K562 (cell line): ENCODE measurements around the gene PLCE1. TPM values are rescaled to one million over a fixed set of nuclear protein-coding genes. Genes with fewer than 3 reads are reported as not detected.

Source experiments
- ATAC-seq: fragments of 200-7000 bp; cut with Tn5 transposase; 3 replicates; pipeline ENCODE4 v1.9.1; 2020; ENCODE audit warnings: moderate library complexity
- BruUV-seq: library from RNA; stranded (reverse); fragments of 400-500 nt; replicated peaks from 2 replicates; lab custom pipeline; 2021; lab: Mats Ljungman, UMichigan
- CTCF ChIA-PET: fragments of 300-600 bp; formaldehyde crosslinking; extraction: SDS; loops from one replicate; lab custom pipeline; 2021; ENCODE audit warnings: low intra/inter-chr PET ratio; lab: Yijun Ruan, JAX
- POLR2A ChIA-PET: fragments of 300-600, 350-650 bp; sonication (Branson Sonifier 250); formaldehyde crosslinking; extraction: SDS; loops from one replicate; lab custom pipeline; 2021; ENCODE audit warnings: antibody characterized with exemption, inconsistent platforms; lab: Yijun Ruan, JAX
- DNase-seq, 4 experiments: peaks; one replicate each; pipeline versions ENCODE4 v3.0.0 to v3.0.0-alpha.2; 2011 to 2018; ENCODE audit warnings: low spot score in 3 of 4, mixed read lengths in 3 of 4; ENCODE audit errors: extremely low read depth in 1 of 4
- FAIRE-seq: peaks from 2 replicates; lab custom pipeline; 2011; peaks lifted over from hg19 to GRCh38; lab: Jason Lieb, UNC
- H2AFZ ChIP-seq: 2 replicates; pipeline ENCODE4 v1.6.0; 2011; ENCODE audit warnings: low read depth, low read length, control low read depth, inconsistent platforms
- H3K27ac ChIP-seq: fragments of 200-600 bp; 3 replicates; pipeline ENCODE4 v1.8.0; 2011; ENCODE audit warnings: low read depth, mild to moderate bottlenecking, control low read depth, inconsistent platforms, low read length, moderate library complexity, mixed read lengths; ENCODE audit errors: extremely low read depth
- H3K27me3 ChIP-seq, 2 experiments: fragments of 300-600 bp in 1 of 2; 2 replicates in 1 of 2; 3 replicates in 1 of 2; pipeline versions ENCODE4 v1.6.0 to v1.8.0; 2011; ENCODE audit warnings: inconsistent platforms in 2 of 2, low read length in 2 of 2, mild to moderate bottlenecking in 1 of 2, mixed read lengths in 1 of 2, moderate library complexity in 1 of 2; ENCODE audit not compliant: control insufficient read depth in 2 of 2, insufficient read depth in 2 of 2
- H3K36me3 ChIP-seq: fragments of 300-600 bp; 3 replicates; pipeline ENCODE4 v1.8.0; 2011; ENCODE audit warnings: mild to moderate bottlenecking, low read length, inconsistent platforms; ENCODE audit not compliant: control insufficient read depth, insufficient read depth
- H3K4me1 ChIP-seq, 2 experiments: fragments of 200-600 bp in 1 of 2; replicated peaks in 1 of 2; 2 replicates in 1 of 2; 3 replicates in 1 of 2; pipeline versions ENCODE4 v1.5.1 to v1.8.0; 2011; ENCODE audit warnings: inconsistent platforms in 2 of 2, low read length in 2 of 2, mild to moderate bottlenecking in 1 of 2, mixed read lengths in 1 of 2, moderate library complexity in 1 of 2; ENCODE audit not compliant: control insufficient read depth in 2 of 2, insufficient read depth in 2 of 2
- H3K4me2 ChIP-seq: 2 replicates; pipeline ENCODE4 v1.6.1; 2011; ENCODE audit warnings: low read length, control low read depth, inconsistent platforms, mixed read lengths; ENCODE audit not compliant: insufficient read depth
- H3K4me3 ChIP-seq: fragments of 200-600 bp; sonication (generic), shearing (Covaris generic); 2 replicates; pipeline ENCODE4 v1.5.1; 2016; ENCODE audit warnings: control low read depth, inconsistent platforms
- H3K79me2 ChIP-seq: fragments of 200-600 bp; 3 replicates; pipeline ENCODE4 v1.8.0; 2011; ENCODE audit warnings: low read length, inconsistent platforms; ENCODE audit not compliant: control insufficient read depth, insufficient read depth
- H3K9ac ChIP-seq, 2 experiments: 2 replicates each; pipeline versions ENCODE4 v1.6.0 to v1.6.1; 2011; ENCODE audit warnings: low read depth in 2 of 2, low read length in 2 of 2, control low read depth in 1 of 2, inconsistent platforms in 1 of 2, mild to moderate bottlenecking in 1 of 2, mixed read lengths in 1 of 2; ENCODE audit not compliant: insufficient read depth in 1 of 2
- H3K9me1 ChIP-seq: one replicate; pipeline ENCODE4 v1.6.0; 2011; ENCODE audit warnings: inconsistent platforms, mild to moderate bottlenecking, low read length, moderate library complexity; ENCODE audit not compliant: control insufficient read depth, insufficient read depth
- H3K9me3 ChIP-seq: replicated peaks from 2 replicates; pipeline ENCODE4 v1.5.1; 2011; ENCODE audit warnings: low read depth, low read length, inconsistent platforms; ENCODE audit not compliant: control insufficient read depth, insufficient read depth
- H4K20me1 ChIP-seq: replicated peaks from 2 replicates; pipeline ENCODE4 v1.6.1; 2011; ENCODE audit warnings: low read length, inconsistent platforms, mixed read lengths; ENCODE audit not compliant: control insufficient read depth, insufficient read depth
- ARID4B ChIP-seq: sonication (generic); formaldehyde crosslinking; IDR thresholded peaks from 2 replicates; pipeline ENCODE4 v1.8.0; 2022; ENCODE audit warnings: mild to moderate bottlenecking, missing genetic modification reagents
- BRD4 ChIP-seq: fragments of 200-600 bp; sonication (generic); IDR thresholded peaks from 2 replicates; pipeline ENCODE4 v1.6.1; 2017; ENCODE audit warnings: inconsistent platforms
- FOXJ2 ChIP-seq: fragments of 200-800 bp; sonication (Bioruptor generic); IDR thresholded peaks from 2 replicates; pipeline ENCODE4 v1.6.1; 2016; ENCODE audit warnings: missing genetic modification characterization, missing compliant biosample characterization
- HDAC3 ChIP-seq: fragments of 450-650 bp; IDR thresholded peaks from 2 replicates; pipeline ENCODE4 v1.6.1; 2018; ENCODE audit warnings: borderline replicate concordance, mild to moderate bottlenecking, moderate library complexity; ENCODE audit not compliant: partially characterized antibody
- NFYB ChIP-seq: IDR thresholded peaks from 2 replicates; pipeline ENCODE4 v1.6.1; 2011; ENCODE audit warnings: mild to moderate bottlenecking, moderate library complexity; ENCODE audit not compliant: insufficient read length; ENCODE audit errors: extremely low read depth
- POLR2A ChIP-seq: fragments of 450-650 bp; conservative IDR thresholded peaks from 2 replicates; pipeline ENCODE4 v1.6.1; 2016
- TAF1 ChIP-seq: IDR thresholded peaks from 2 replicates; pipeline ENCODE4 v1.6.1; 2011; ENCODE audit warnings: mild to moderate bottlenecking, low read length, moderate library complexity; ENCODE audit not compliant: insufficient read depth, control insufficient read depth, severe bottlenecking; ENCODE audit errors: extremely low read depth
- TBP ChIP-seq: optimal IDR thresholded peaks from 2 replicates; pipeline ENCODE3; 2011; ENCODE audit warnings: low read depth, low read length, improper control_type of control experiment
- ZFX ChIP-seq: sonication (generic); formaldehyde crosslinking; IDR thresholded peaks from 2 replicates; pipeline ENCODE4 v1.8.0; 2022; ENCODE audit warnings: mild to moderate bottlenecking, missing genetic modification reagents, moderate library complexity
- ZNF274 ChIP-seq: IDR thresholded peaks from 2 replicates; pipeline ENCODE4 v1.6.1; 2011; ENCODE audit warnings: low read depth, mild to moderate bottlenecking, low read length, moderate library complexity, borderline replicate concordance
- ZNF3 ChIP-seq: fragments of 250-450 bp; sonication (Bioruptor Pico); IDR thresholded peaks from 2 replicates; pipeline ENCODE4 v1.5.0; 2021; ENCODE audit warnings: mild to moderate bottlenecking, moderate library complexity
- ZNF324 ChIP-seq: fragments of 250-450 bp; sonication (Bioruptor Pico); IDR thresholded peaks from 2 replicates; pipeline ENCODE4 v1.4.0; 2020; ENCODE audit warnings: mild to moderate bottlenecking
- ZNF384 ChIP-seq: IDR thresholded peaks from 2 replicates; pipeline ENCODE4 v1.6.1; 2012; ENCODE audit warnings: low read depth, low read length, improper control_type of control experiment
- WGBS: fragments of 100-300 bp; shearing (Covaris generic); methylation state at CpG from one replicate; pipeline ENCODE4 v1.1.6; 2016; ENCODE audit warnings: low coverage, mixed read lengths; ENCODE audit not compliant: insufficient coverage; ENCODE audit errors: missing lambda C conversion rate; 5-methylcytosine and 5-hydroxymethylcytosine counted together
- in situ Hi-C: fragments of 300-500 bp; cut with MboI; formaldehyde crosslinking; loops from 4 replicates; pipeline ENCODE4 v1.15.0; 2018; ENCODE audit warnings: inconsistent platforms, mixed read lengths
- intact Hi-C: fragments of 100-400 bp; cut with micrococcal nuclease; formaldehyde crosslinking; loops from 2 replicates; pipeline ENCODE4 v1.14.2; 2022
- polyA plus RNA-seq, 8 experiments: library from polyadenylated mRNA; depleted of rRNA in 4 of 8; stranded (reverse) in 5 of 8; unstranded in 3 of 8; fragments of >200 nt; fragmentation: Nextera tagmentation in 2 of 8; fragmentation: Illumina TruSeq in 1 of 8; extraction: Ambion mirVana in 2 of 8; extraction: Trizol in 1 of 8; gene quantifications; 2 replicates each; pipeline versions ENCODE4 v1.2.1 to v1.2.3, GENCODE V29; 2011 to 2014; ENCODE audit warnings: inconsistent platforms in 1 of 8, missing spikeins in 1 of 8
- total RNA-seq, 7 experiments: library from RNA; depleted of rRNA in 6 of 7; stranded (reverse); fragments of >200 nt in 6 of 7; fragmentation: Illumina TruSeq in 2 of 7; extraction: Trizol in 2 of 7; gene quantifications; 2 replicates each; pipeline versions ENCODE4 v1.2.1 to v1.2.3, GENCODE V29; 2011 to 2021; ENCODE audit warnings: low replicate concordance in 1 of 7
- TF ChIP-seq, protein P1 (sequence below): fragments of 450-650 bp; IDR thresholded peaks from 2 replicates; pipeline ENCODE4 v1.7.1; 2018; ENCODE audit warnings: mild to moderate bottlenecking, low read depth; ENCODE audit not compliant: partially characterized antibody
- TF ChIP-seq, protein P2 (sequence below): sonication (generic); formaldehyde crosslinking; IDR thresholded peaks from 2 replicates; pipeline ENCODE4 v1.8.1; 2023; ENCODE audit warnings: mild to moderate bottlenecking, missing genetic modification reagents

Gene PLCE1
- total and polyA plus RNA-seq, 9 of the 15 experiments (the other 6 are each of a cell fraction or from before 2014, with no cell fraction given) = under 0.01 to 0.52 (median 0.13) TPM; not detected in 5

- Histone ChIP-seq H3K4me3 (no peak overlapping the region), H4K20me1 (no peaks in the 10 kb centered on the region), H3K4me1 (no peaks in the 10 kb centered on the region), H3K79me2 (no peaks in the 10 kb centered on the region), H3K9ac (no peak overlapping the region), H3K27ac (no peak overlapping the region), H3K4me2 (no peak overlapping the region), H3K9me1 (no peaks in the 10 kb centered on the region), H3K27me3 (no peaks in the 10 kb centered on the region), H3K9me3 (no peaks in the 10 kb centered on the region), H2AFZ (no peak overlapping the region), H3K36me3 (no peaks in the 10 kb centered on the region)
- in situ Hi-C loops = no loop called here
- intact Hi-C loops = no loop called here
- POLR2A ChIA-PET = no interaction called here
- no TSS peak for BruUV-seq
- no peak for ATAC-seq
- 0% methylated on average over 2 of the region's 2 CpGs for WGBS
- no peak for FAIRE-seq
- CTCF ChIA-PET = no interaction called here
- DNase-seq = no peak
- TF ChIP-seq TAF1 = no peak
- TF ChIP-seq ZNF324 (CRISPR knock-in tag) = no peak
- TF ChIP-seq ZFX (CRISPR knock-in tag) = no peak
- no peak for TF ChIP-seq FOXJ2 (tag)
- no peak for TF ChIP-seq ZNF384
- TF ChIP-seq HDAC3 = no peak
- TF ChIP-seq POLR2A = no peak
- no peak for TF ChIP-seq ZNF3 (CRISPR knock-in tag)
- no peak for TF ChIP-seq ARID4B (CRISPR knock-in tag)
- TF ChIP-seq ZNF274 = no peak
- no peak for TF ChIP-seq TBP
- TF ChIP-seq, protein P1, sequence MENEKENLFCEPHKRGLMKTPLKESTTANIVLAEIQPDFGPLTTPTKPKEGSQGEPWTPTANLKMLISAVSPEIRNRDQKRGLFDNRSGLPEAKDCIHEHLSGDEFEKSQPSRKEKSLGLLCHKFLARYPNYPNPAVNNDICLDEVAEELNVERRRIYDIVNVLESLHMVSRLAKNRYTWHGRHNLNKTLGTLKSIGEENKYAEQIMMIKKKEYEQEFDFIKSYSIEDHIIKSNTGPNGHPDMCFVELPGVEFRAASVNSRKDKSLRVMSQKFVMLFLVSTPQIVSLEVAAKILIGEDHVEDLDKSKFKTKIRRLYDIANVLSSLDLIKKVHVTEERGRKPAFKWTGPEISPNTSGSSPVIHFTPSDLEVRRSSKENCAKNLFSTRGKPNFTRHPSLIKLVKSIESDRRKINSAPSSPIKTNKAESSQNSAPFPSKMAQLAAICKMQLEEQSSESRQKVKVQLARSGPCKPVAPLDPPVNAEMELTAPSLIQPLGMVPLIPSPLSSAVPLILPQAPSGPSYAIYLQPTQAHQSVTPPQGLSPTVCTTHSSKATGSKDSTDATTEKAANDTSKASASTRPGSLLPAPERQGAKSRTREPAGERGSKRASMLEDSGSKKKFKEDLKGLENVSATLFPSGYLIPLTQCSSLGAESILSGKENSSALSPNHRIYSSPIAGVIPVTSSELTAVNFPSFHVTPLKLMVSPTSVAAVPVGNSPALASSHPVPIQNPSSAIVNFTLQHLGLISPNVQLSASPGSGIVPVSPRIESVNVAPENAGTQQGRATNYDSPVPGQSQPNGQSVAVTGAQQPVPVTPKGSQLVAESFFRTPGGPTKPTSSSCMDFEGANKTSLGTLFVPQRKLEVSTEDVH = no peak
- TF ChIP-seq BRD4 = no peak
- TF ChIP-seq, protein P2, sequence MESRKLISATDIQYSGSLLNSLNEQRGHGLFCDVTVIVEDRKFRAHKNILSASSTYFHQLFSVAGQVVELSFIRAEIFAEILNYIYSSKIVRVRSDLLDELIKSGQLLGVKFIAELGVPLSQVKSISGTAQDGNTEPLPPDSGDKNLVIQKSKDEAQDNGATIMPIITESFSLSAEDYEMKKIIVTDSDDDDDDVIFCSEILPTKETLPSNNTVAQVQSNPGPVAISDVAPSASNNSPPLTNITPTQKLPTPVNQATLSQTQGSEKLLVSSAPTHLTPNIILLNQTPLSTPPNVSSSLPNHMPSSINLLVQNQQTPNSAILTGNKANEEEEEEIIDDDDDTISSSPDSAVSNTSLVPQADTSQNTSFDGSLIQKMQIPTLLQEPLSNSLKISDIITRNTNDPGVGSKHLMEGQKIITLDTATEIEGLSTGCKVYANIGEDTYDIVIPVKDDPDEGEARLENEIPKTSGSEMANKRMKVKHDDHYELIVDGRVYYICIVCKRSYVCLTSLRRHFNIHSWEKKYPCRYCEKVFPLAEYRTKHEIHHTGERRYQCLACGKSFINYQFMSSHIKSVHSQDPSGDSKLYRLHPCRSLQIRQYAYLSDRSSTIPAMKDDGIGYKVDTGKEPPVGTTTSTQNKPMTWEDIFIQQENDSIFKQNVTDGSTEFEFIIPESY = no peak
- no peak for TF ChIP-seq NFYB
Observed at GRCh38 chr10:94010116-94010515, 16.4 kb downstream of the PLCE1 start.
